K562 (cell line): ENCODE data around the gene OPA3. TPM values are rescaled to one million over a fixed set of nuclear protein-coding genes. Genes with fewer than 3 reads are reported as not detected.

Source experiments
- BCOR ChIP-seq: fragments of 450-650 bp; IDR thresholded peaks from 2 replicates; pipeline ENCODE4 v1.6.1; 2016
- BRCA1 ChIP-seq, 2 experiments: fragments of 450-650 bp in 1 of 2; sonication (generic) in 1 of 2; formaldehyde crosslinking in 1 of 2; IDR thresholded peaks; 2 replicates each; pipeline versions ENCODE4 v1.5.0 to v1.6.1; 2017 to 2020; ENCODE audit warnings: mild to moderate bottlenecking in 1 of 2, missing genetic modification reagents in 1 of 2
- CBX1 ChIP-seq: sonication (generic); IDR thresholded peaks from 2 replicates; pipeline ENCODE4 v1.6.1; 2016; ENCODE audit warnings: antibody characterized with exemption, low read depth, mild to moderate bottlenecking
- DACH1 ChIP-seq: fragments of 450-650 bp; IDR thresholded peaks from 2 replicates; pipeline ENCODE4 v1.6.1; 2018; ENCODE audit not compliant: partially characterized antibody
- GABPB1 ChIP-seq: sonication (generic); formaldehyde crosslinking; IDR thresholded peaks from 2 replicates; pipeline ENCODE4 v1.8.0; 2022; ENCODE audit warnings: mild to moderate bottlenecking, missing genetic modification reagents
- HMG20A ChIP-seq: fragments of 450-650 bp; formaldehyde crosslinking; conservative IDR thresholded peaks from 2 replicates; pipeline ENCODE4 v1.4.0; 2020; ENCODE audit warnings: mild to moderate bottlenecking, mixed read lengths
- HMG20B ChIP-seq: fragments of 250-450 bp; sonication (Bioruptor Pico); IDR thresholded peaks from 2 replicates; pipeline ENCODE4 v1.5.0; 2021; ENCODE audit warnings: mild to moderate bottlenecking
- HNRNPH1 ChIP-seq: fragments of 200-400 bp; formaldehyde crosslinking; optimal IDR thresholded peaks from 2 replicates; pipeline ENCODE3; 2017; ENCODE audit warnings: low read depth, mild to moderate bottlenecking, low read length, moderate library complexity
- ILF3 ChIP-seq: fragments of 450-650 bp; IDR thresholded peaks from 2 replicates; pipeline ENCODE4 v1.6.1; 2018; ENCODE audit warnings: antibody characterized with exemption, mild to moderate bottlenecking, moderate library complexity, borderline replicate concordance
- LEF1 ChIP-seq: fragments of 450-650 bp; IDR thresholded peaks from 2 replicates; pipeline ENCODE4 v1.6.1; 2016; ENCODE audit warnings: mild to moderate bottlenecking
- MYBL2 ChIP-seq, 2 experiments: fragments of 450-650 bp in 1 of 2; sonication (generic) in 1 of 2; formaldehyde crosslinking in 1 of 2; IDR thresholded peaks; 2 replicates each; pipeline versions ENCODE4 v1.6.1 to v1.8.1; 2017 to 2022; ENCODE audit warnings: borderline replicate concordance in 1 of 2, inconsistent platforms in 1 of 2, low read depth in 1 of 2, mild to moderate bottlenecking in 1 of 2, missing genetic modification reagents in 1 of 2, moderate library complexity in 1 of 2
- NFYB ChIP-seq: IDR thresholded peaks from 2 replicates; pipeline ENCODE4 v1.6.1; 2011; ENCODE audit warnings: mild to moderate bottlenecking, moderate library complexity; ENCODE audit not compliant: insufficient read length; ENCODE audit errors: extremely low read depth
- POLR3G ChIP-seq: IDR thresholded peaks from 2 replicates; pipeline ENCODE4 v1.6.1; 2011; ENCODE audit not compliant: insufficient read length, insufficient replicate concordance; ENCODE audit errors: extremely low read depth
- SIN3A ChIP-seq, 2 experiments: fragments of 150-350 bp in 1 of 2; IDR thresholded peaks; 2 replicates each; pipeline ENCODE4 v1.6.1; 2011 to 2016; ENCODE audit warnings: borderline replicate concordance in 2 of 2, low read depth in 2 of 2, low read length in 2 of 2, mild to moderate bottlenecking in 2 of 2, moderate library complexity in 2 of 2; ENCODE audit not compliant: control insufficient read depth in 1 of 2
- U2AF2 ChIP-seq: fragments of 200-400 bp; formaldehyde crosslinking; optimal IDR thresholded peaks from 2 replicates; pipeline ENCODE3; 2017; ENCODE audit warnings: low read depth, mild to moderate bottlenecking, low read length
- ZKSCAN3 ChIP-seq: fragments of 250-450 bp; sonication (Bioruptor Pico); IDR thresholded peaks from 2 replicates; pipeline ENCODE4 v1.4.0; 2020
- ZNF197 ChIP-seq: fragments of 200-800 bp; sonication (Bioruptor generic); IDR thresholded peaks from 2 replicates; pipeline ENCODE4 v1.6.1; 2016; ENCODE audit warnings: low read depth, missing genetic modification characterization, missing compliant biosample characterization
- ZNF696 ChIP-seq: fragments of 250-450 bp; sonication (Bioruptor Pico); conservative IDR thresholded peaks from 2 replicates; pipeline ENCODE4 v1.4.0; 2020; ENCODE audit warnings: mild to moderate bottlenecking, moderate library complexity
- ZNF780A ChIP-seq: fragments of 250-450 bp; sonication (Bioruptor Pico); IDR thresholded peaks from 2 replicates; pipeline ENCODE4 v1.5.0; 2021; ENCODE audit warnings: mild to moderate bottlenecking
- polyA plus RNA-seq, 8 experiments: library from polyadenylated mRNA; depleted of rRNA in 4 of 8; stranded (reverse) in 5 of 8; unstranded in 3 of 8; fragments of >200 nt; fragmentation: Nextera tagmentation in 2 of 8; fragmentation: Illumina TruSeq in 1 of 8; extraction: Ambion mirVana in 2 of 8; extraction: Trizol in 1 of 8; gene quantifications; 2 replicates each; pipeline versions ENCODE4 v1.2.1 to v1.2.3, GENCODE V29; 2011 to 2014; ENCODE audit warnings: inconsistent platforms in 1 of 8, missing spikeins in 1 of 8
- total RNA-seq, 7 experiments: library from RNA; depleted of rRNA in 6 of 7; stranded (reverse); fragments of >200 nt in 6 of 7; fragmentation: Illumina TruSeq in 2 of 7; extraction: Trizol in 2 of 7; gene quantifications; 2 replicates each; pipeline versions ENCODE4 v1.2.1 to v1.2.3, GENCODE V29; 2011 to 2021; ENCODE audit warnings: low replicate concordance in 1 of 7
- TF ChIP-seq, protein P1 (sequence below): fragments of 450-650 bp; IDR thresholded peaks from 2 replicates; pipeline ENCODE4 v1.6.1; 2016; ENCODE audit warnings: borderline replicate concordance
- TF ChIP-seq, protein P2 (sequence below): IDR thresholded peaks from 2 replicates; pipeline ENCODE4 v1.6.1; 2011; ENCODE audit not compliant: insufficient read length; ENCODE audit errors: extremely low read depth
- TF ChIP-seq, protein P3 (sequence below): fragments of 250-450 bp; sonication (Bioruptor Pico); IDR thresholded peaks from 2 replicates; pipeline ENCODE4 v1.8.0; 2022; ENCODE audit warnings: moderate library complexity, mild to moderate bottlenecking, inconsistent platforms
- TF ChIP-seq, protein P4 (sequence below): fragments of 450-650 bp; IDR thresholded peaks from 2 replicates; pipeline ENCODE4 v1.7.0; 2016; ENCODE audit warnings: borderline replicate concordance

The OPA3 gene
- total and polyA plus RNA-seq, 9 of the 15 experiments (the other 6 are each of a cell fraction or from before 2014, with no cell fraction given) = 1.4 to 18.8 (median 9.0) TPM

DNA sequence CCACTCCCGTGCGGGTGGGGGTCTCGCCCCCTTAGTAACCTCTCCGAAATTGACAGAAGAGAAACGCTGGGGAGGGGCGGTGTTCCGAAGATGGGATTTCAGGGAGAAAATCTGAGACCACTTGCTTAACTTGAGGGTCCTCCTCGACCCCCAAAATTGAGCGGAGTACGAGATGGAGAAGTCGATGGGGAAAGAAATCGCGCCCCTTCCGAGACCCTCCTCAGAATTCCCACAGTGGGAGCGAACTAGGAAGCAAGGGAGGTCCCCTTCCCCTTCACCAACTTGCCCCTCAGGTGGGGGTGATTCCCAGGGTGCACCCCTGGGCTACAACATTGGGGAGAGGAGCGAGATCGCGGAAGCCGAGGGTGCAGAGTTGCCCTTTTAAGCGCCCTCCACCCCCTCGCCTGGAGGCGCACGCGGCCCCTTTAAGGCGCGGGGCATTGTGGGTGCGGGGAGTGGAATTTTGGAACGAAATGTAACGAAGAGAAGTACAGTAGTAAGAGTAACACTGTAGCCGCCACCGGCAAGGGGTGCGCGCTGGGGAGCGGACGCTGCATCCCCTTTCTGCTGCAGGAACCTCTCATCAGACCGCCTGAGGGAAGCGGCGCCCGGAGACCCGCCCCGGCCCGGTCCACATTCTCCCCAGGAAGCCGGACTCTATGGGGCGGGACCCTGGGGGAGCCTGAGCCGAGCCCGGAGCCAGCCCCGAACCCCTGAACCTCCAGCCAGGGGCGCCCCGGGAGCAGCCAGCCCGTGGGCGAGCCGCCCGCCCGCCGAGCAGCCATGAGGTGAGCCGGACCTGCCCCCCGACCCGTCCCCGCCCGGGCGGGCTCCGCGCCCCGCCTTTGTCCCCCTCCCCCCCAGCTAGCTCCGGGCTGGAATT is 77.4 kb downstream of the OPA3 start, which contains the start of gene VASP (continued):
- TF ChIP-seq, protein P1, sequence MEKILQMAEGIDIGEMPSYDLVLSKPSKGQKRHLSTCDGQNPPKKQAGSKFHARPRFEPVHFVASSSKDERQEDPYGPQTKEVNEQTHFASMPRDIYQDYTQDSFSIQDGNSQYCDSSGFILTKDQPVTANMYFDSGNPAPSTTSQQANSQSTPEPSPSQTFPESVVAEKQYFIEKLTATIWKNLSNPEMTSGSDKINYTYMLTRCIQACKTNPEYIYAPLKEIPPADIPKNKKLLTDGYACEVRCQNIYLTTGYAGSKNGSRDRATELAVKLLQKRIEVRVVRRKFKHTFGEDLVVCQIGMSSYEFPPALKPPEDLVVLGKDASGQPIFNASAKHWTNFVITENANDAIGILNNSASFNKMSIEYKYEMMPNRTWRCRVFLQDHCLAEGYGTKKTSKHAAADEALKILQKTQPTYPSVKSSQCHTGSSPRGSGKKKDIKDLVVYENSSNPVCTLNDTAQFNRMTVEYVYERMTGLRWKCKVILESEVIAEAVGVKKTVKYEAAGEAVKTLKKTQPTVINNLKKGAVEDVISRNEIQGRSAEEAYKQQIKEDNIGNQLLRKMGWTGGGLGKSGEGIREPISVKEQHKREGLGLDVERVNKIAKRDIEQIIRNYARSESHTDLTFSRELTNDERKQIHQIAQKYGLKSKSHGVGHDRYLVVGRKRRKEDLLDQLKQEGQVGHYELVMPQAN = peak; percentile 59
- no peak for TF ChIP-seq MYBL2 (IDR thresholded peaks at IDR 0.05; ENCODE audit: low read depth)
- no peak for TF ChIP-seq MYBL2 (CRISPR knock-in tag; IDR thresholded peaks at IDR 0.05; ENCODE audit: borderline replicate concordance)
- TF ChIP-seq BCOR = peak; percentile 62; the same call in 1 of the 2 replicates
- TF ChIP-seq DACH1 = no peak
- no peak for TF ChIP-seq HMG20B (CRISPR knock-in tag)
- TF ChIP-seq SIN3A (IDR thresholded peaks at IDR 0.05; ENCODE audit: borderline replicate concordance in 2 of 2, control insufficient read depth in 1 of 2, low read depth in 2 of 2, low read length in 2 of 2) = peak in 1 of 2 experiments; percentile 69; a peak in 3 of 4 replicates
- no peak for TF ChIP-seq POLR3G
- TF ChIP-seq ILF3 = no peak; the same call in 1 of the 2 replicates
- no peak for TF ChIP-seq U2AF2
- TF ChIP-seq CBX1 = peak; percentile 88
- no peak for TF ChIP-seq LEF1
- TF ChIP-seq ZNF197 (CRISPR knock-in tag) = no peak; the same call in 1 of the 2 replicates
- TF ChIP-seq, protein P2, sequence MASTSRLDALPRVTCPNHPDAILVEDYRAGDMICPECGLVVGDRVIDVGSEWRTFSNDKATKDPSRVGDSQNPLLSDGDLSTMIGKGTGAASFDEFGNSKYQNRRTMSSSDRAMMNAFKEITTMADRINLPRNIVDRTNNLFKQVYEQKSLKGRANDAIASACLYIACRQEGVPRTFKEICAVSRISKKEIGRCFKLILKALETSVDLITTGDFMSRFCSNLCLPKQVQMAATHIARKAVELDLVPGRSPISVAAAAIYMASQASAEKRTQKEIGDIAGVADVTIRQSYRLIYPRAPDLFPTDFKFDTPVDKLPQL = no peak
- TF ChIP-seq HMG20A (CRISPR knock-in tag) = no peak
- TF ChIP-seq ZNF780A (CRISPR knock-in tag) = no peak
- TF ChIP-seq, protein P3, sequence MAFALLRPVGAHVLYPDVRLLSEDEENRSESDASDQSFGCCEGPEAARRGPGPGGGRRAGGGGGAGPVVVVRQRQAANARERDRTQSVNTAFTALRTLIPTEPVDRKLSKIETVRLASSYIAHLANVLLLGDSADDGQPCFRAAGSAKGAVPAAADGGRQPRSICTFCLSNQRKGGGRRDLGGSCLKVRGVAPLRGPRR = no peak
- no peak for TF ChIP-seq HNRNPH1
- TF ChIP-seq GABPB1 = peak; percentile 74
- no peak for TF ChIP-seq ZNF696 (CRISPR knock-in tag)
- TF ChIP-seq BRCA1 (IDR thresholded peaks at IDR 0.05) = no peak
- no peak for TF ChIP-seq BRCA1 (CRISPR knock-in tag; IDR thresholded peaks at IDR 0.05)
- TF ChIP-seq, protein P4, sequence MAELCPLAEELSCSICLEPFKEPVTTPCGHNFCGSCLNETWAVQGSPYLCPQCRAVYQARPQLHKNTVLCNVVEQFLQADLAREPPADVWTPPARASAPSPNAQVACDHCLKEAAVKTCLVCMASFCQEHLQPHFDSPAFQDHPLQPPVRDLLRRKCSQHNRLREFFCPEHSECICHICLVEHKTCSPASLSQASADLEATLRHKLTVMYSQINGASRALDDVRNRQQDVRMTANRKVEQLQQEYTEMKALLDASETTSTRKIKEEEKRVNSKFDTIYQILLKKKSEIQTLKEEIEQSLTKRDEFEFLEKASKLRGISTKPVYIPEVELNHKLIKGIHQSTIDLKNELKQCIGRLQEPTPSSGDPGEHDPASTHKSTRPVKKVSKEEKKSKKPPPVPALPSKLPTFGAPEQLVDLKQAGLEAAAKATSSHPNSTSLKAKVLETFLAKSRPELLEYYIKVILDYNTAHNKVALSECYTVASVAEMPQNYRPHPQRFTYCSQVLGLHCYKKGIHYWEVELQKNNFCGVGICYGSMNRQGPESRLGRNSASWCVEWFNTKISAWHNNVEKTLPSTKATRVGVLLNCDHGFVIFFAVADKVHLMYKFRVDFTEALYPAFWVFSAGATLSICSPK = no peak
- no peak for TF ChIP-seq ZKSCAN3 (CRISPR knock-in tag)
- TF ChIP-seq NFYB = no peak
